Measurements from ENCODE around the gene NTHL1. TPM values are rescaled to one million over a fixed set of nuclear protein-coding genes. Genes with fewer than 3 reads are reported as not detected.
A peak's percentile ranks its signal among the peaks of the same experiment; 100 is the strongest.
"Not testable (repeated sequence)": the region's sequence is repeated elsewhere in the genome, so short reads cannot be mapped to it uniquely, and the experiment has no call there.

The NTHL1 gene
- polyA plus RNA-seq, 1 donor: 13.5 TPM

DNA sequence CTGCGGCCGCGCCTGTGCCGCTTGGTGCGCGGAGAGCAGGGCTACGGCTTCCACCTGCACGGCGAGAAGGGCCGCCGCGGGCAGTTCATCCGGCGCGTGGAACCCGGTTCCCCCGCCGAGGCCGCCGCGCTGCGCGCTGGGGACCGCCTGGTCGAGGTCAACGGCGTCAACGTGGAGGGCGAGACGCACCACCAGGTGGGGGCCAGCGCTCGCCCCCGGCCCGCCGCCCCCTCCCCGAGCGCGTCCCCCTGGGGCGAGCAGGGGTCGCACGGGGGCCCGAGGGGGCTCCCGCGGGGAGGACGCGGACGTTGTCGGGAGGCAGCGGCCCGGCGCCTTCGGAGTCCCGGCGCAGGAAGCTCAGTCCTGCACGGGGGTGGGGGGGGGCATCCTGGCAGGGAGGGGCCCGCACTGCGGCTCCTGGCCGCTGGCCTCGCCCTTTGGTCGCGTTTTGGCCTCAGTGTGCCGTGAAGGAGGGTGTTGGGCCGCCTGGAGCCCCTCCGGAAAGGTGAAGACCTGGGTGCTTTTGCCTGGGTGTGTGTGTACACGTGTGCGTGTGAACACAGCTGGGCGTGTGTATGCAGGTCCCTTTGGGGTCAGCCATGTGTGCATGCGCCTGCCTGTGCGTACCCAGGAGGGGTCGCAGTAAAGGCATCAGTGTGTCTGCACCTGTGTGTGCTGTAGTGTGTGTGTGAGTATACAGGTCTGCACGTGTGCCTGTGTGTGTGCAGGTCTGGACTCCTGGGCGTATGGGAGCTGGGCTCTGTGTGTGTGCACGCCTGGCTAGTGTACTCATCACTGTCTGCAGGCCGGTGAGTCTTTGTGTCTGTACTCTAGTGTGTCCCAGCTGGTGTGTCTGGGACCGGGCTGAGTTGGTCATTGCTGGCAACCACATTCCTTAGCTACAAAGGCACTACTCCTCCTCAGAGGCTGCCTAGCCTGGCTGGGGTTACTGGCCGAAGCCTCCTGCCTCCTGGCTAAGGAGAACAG is 20.3 kb downstream of the NTHL1 start:
- no peak for DNase-seq

DNA sequence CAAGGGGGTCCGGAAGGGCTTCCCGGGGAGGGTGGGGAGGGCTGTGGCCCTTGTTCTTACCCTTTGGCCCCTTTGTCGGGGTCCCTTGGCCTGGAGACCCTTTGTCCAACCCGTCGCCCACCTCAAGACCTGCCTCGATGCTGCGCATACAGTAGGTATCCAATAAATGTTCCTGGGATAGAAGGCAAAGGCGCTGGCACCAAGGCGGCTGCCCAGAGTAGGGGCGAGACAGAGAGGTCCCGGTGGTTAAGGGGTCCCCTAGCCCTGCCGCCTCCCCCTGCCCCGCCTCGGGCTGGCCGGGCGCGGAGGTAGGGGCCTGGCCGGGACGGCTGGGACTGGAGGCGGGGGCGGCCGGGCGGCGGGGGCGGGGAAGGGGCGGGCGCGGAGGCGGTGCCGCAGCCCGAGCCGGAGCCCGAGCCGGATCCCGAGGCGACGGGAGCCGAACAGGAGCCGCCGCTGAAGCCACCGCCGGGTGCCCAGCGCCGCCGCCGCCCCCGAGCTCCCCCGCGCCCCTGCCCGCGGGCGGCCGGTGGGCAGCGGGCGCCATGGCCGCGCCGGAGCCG is 21.1 kb downstream of the NTHL1 start, which contains the start of gene NHERF2:
Gene NHERF2, plus strand, starts transcription at position 442 of the 563 bp plus-strand sequence. Its CDS starts 104 bp downstream, at position 546.
- no peak for DNase-seq

GRCh38 chr16:2025878-2026460 is 21.7 kb downstream of the NTHL1 start:
- DNase-seq: no peak

DNA sequence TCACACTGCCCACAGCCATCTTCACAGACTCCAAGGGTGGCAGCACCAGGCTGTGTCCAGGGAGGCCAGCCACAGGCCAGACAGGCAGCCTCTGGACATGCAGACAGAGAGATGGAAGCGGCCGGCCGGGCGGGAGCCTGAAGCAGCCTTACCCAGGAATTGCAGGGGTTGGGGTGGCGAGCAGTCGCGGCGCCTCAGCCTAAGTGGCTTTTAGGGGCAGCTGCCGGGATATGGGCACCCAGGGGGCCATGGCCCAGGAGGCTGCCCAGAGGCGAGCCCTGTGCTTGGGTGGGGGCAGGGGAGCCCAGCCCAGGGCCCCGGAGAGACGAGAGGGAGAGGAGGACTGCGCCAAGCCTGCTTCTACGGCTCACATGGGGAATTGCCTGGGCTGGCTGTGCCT is 22.4 kb downstream of the NTHL1 start:
- DNase-seq: no peak

DNA sequence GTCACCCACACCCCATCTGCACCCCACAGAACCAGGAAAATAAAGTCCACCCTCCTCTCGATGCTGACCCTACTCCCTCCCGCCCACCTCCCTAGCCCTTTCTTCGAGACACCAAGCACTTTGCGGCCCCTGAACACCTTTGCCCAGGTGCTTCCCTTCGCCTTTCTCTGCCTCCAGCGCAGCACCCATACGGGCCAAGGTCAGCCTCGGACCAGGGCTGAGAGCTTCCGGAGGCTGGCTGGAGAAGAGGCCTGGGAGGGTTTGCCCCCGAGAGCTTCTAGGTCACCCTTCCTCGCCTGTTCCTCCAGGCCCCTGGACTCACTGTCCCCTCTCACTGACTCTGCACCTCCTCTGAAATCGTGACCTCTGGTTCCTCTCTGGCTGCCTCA is 23.6 kb downstream of the NTHL1 start:
- no peak for DNase-seq

DNA sequence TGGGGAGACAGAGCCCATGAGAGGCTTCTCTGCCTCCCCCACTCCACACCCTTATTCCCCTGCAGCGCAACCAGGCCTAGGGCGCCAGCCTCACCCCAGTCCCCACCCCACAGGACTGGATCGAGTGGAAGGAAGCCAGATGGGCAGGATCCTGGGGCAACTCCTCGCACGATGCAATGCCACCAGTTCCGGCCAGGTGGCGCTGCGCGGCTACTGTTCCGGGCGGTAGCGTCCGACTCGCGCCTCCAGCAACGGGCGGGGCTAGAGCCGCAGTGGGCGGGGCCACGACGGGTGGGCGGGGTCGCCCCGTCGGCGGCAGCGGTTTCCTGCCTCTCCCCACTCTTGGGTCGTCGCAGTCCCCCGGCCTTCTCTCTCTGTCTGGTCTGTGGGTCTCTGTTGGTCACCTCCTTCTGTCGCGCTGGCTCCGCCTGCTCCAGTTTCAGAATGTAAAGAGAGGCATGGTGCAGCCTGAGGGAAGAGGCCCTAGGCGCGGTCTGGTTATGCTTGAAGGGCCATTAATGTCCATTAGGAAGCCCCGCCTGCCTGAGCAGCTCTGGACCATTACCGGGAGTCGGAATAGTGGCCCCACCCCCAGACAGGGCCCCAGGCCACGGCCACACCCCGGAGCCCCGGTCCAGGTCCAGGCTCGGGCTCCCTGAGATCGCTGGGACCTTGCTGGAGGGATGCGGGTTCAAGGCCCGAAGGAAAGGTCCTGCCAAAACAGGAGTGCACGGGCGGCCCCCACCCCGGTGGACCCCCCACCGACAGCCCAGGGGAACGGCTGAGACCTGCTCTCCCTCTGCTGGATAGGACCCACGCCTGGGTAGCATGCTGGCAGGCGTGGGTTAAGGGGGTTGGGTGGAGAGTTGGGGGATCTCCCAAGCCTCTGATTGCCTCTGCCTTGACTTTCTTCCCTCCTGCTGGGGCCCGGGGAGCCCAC is 24.3 kb downstream of the NTHL1 start:
- peak; percentile 92 for DNase-seq

GRCh38 chr16:2022723-2023091 is 24.9 kb downstream of the NTHL1 start:
- no peak for DNase-seq

GRCh38 chr16:2019921-2020831 is 27.5 kb downstream of the NTHL1 start:
- no peak for DNase-seq

GRCh38 chr16:2019518-2019920 is 28.1 kb downstream of the NTHL1 start, which contains the start of gene NPW:
Gene NPW, plus strand, starts transcription at chr16:2019785.
- no peak for DNase-seq

DNA sequence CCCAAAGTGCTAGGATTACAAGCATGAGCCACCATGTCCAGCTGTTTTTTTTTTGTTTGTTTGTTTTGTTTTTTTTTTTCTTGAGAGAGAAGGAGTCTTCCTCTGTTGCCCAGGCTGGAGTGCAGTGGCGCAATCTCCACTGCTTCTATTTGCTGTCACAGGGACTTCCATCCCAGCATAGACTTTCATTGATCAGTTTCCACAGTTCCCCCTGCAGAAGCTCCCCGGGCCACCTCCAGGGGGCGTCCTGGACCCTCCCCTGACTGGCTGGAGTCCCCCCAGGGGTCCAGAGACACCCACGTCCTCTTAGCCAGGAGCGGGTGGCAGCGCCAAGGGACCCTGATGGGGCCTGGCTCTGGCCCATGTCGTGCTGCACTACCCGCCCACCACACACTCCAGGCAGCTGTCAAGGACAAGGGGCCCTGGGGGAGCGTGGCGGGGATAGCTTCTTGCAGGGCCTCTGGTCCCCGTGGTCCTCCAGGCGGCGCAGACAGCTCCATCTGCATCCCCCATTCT is 31.2 kb downstream of the NTHL1 start:
- DNase-seq: no peak

DNA sequence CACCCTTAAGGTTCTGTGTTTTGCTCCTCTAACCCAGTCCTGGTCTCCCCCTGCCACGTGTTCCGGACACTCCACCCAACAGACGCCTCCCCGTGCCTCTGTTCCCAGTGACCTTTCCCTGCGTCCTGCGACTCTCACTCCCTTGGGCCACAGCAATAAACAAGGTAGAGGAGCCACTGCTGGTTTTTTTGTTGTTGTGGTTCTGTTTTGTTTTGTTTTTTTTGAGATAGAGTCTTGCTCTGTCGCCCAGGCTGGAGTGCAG is 31.8 kb downstream of the NTHL1 start:
- DNase-seq: no peak

DNA sequence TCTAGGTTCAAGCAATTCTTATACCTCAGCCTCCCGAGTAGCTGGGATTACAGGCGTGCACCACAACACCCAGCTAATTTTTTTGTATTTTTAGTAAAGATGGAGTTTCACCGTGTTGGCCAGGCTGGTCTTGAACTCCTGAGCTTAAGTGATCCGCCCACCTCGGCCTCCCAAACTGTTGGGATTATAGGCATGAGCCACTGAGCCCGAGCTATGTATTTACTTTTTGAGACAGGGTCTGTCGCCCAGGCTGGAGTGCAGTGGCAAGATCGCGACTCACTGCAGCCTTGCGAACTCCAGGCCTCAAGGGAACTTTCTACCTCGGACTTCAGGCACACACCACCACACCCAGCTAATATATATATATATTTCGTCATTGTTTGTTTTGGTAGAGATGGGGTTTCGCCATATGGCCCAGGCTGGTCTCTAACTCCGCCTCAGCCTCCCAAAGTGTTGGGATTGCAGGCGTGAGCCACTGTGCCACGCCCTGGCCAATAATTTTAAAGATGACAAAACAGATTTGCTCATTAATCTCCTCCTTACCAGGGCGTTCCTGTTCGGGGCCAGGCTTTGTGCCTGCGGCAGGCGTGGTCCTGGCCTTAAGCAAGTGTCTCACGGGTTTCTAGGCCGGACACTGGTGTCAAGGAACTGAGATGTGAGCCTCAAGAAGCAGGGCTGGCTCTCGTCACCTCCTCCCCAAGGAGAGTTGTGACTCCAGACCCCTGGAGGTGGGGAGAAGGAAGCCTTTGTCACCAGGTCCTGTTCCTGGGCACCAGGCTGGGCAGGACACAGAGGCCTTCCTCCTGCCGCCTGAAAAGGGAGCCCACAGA is 32.3 kb downstream of the NTHL1 start:
- DNase-seq: no peak

DNA sequence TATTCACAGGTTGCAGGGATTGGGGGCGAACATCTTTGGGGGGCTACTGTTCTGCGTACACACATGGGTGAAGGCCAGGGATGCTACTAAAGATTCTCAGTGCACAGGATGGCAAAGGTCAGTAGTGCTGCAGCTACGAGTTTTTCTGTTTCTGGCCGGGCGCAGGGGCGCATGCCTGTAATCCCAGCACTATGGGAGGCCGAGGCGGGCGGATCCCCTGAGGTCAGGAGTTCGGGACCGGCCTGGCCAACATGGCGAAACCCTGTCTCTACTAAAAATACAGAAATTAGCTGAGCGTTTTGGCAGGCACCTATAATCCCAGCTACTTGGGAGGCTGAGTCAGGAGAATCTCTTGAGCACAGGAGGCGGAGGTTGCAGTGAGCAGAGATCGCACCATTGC is 34.1 kb downstream of the NTHL1 start:
- DNase-seq: no peak

DNA sequence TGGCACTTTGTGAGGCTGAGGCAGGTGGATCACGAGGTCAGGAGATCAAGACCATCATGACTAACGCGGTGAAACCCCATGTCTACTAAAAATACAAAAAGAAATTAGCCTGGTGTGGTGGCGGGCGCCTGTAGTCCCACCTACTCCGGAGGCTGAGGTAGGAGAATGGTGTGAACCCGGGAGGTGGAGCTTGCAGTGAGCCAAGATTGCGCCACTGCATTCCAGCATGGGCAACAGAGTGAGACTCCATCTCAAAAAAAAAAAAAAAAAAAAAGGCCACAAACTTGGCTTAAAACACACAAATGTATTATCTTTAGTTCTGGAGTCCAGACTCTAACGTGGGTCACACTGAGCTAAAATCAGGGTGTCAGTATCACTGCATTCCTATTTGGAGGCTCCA is 35.9 kb downstream of the NTHL1 start:
- DNase-seq: not testable (repeated sequence)

GRCh38 chr16:2009791-2010510 is 37.7 kb downstream of the NTHL1 start, which contains the start of gene ZNF598:
Gene ZNF598, minus strand, starts transcription at chr16:2009821.
- peak; percentile 91 for DNase-seq

DNA sequence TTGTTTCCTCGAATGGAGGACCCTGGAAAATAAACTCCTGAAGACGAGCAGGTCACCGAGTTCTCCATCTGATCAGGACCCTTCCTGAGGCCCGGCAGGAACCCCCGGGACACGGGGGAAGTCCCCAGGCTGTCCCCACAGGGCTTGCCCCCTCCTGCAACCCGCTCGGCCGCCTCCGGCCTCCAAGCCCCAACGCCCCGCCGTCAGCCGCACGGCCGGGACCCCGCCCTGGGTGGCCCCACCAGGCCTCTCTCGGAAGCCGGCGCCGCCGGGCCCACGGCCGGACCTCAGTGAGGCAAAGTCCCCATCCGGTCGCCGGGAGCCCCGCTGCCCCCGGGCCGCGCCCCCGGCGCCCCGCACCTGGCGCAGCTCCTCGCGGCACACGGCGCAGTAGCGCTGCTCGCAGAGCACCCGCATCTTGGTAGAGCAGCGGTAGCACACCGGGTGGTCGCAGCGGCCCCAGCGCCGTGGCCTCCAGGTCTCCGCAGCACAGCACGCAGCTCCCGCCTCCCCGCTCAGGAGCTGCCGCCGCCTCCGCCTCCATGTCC is 38.4 kb downstream of the NTHL1 start:
- DNase-seq: no peak

- DNase-seq: no peak
Observed at GRCh38 chr16:2008631-2009163, 38.9 kb downstream of the NTHL1 start.

DNA sequence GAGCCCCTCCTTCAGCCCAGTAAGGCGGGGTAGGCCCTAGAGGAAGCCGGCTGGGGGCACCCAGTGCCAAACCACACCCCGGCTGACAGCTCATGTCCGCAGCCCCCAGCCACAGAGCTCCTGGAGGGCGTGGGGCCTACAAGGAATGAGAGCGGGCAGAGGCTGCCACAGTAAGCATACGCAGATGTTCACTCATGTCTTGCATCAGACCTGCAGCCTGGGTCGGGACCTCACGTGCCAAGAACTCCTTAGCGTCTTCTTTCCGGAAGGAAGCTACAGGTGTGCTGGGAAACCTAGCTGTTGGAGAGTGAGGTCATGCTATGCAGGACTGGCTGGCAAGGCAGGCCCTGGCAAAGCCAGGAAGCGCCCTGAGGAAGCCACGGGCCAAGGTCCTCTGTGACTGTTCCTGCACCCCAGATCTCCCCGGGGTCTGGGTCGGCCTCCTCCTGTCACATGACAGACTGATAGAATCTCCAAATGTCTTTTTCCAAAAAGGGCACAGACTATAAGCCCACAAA is 39.6 kb downstream of the NTHL1 start:
- no peak for DNase-seq

Data from hindlimb muscle (tissue), 1 donor.